Measurements from ENCODE around the gene MADD.

DNA sequence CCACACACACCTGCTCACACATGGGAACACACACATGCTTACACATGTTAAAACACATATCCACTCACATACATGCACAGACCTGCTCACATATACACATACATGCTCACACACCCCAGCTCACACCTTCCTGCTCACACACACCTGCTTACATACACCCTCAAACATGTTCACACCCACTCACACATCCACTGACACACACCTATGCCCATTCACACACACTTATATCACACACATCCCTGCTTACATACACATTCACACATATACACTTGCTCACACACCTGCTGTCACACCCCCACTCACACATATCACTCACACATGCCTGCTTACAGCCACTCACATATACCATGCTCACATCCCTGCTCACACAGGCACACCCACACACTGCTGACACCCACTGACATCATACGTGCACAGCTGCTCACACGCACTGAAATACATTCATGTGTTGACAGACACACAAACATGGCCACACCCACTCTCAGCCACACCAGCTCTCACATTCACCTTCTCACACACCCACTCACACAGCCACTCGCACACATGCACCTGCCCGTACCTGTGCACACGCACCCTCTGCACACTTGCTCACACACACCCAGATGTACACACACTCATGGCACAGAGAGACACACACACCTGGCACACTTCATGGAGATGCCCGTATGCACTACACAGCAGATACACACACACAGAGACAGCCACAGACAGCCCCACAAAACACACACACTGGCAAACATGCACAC, 88.2 kb downstream of the MADD start:
- TF ChIP-seq, protein P1, sequence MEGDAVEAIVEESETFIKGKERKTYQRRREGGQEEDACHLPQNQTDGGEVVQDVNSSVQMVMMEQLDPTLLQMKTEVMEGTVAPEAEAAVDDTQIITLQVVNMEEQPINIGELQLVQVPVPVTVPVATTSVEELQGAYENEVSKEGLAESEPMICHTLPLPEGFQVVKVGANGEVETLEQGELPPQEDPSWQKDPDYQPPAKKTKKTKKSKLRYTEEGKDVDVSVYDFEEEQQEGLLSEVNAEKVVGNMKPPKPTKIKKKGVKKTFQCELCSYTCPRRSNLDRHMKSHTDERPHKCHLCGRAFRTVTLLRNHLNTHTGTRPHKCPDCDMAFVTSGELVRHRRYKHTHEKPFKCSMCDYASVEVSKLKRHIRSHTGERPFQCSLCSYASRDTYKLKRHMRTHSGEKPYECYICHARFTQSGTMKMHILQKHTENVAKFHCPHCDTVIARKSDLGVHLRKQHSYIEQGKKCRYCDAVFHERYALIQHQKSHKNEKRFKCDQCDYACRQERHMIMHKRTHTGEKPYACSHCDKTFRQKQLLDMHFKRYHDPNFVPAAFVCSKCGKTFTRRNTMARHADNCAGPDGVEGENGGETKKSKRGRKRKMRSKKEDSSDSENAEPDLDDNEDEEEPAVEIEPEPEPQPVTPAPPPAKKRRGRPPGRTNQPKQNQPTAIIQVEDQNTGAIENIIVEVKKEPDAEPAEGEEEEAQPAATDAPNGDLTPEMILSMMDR (IDR thresholded peaks at IDR 0.05), result no peak
- TF ChIP-seq POLR2A (IDR thresholded peaks at IDR 0.05), result no peak
